Measurements from ENCODE around the gene ZNF580. TPM values are rescaled to one million over a fixed set of nuclear protein-coding genes. Genes with fewer than 3 reads are reported as not detected.
A peak's percentile ranks its signal among the peaks of the same experiment; 100 is the strongest.

ZNF580 gene
- total and polyA plus RNA-seq, 2 of the 8 experiments (the other 6 are each of a cell fraction or from before 2014, with no cell fraction given) = 12.0 to 24.6 TPM

DNA sequence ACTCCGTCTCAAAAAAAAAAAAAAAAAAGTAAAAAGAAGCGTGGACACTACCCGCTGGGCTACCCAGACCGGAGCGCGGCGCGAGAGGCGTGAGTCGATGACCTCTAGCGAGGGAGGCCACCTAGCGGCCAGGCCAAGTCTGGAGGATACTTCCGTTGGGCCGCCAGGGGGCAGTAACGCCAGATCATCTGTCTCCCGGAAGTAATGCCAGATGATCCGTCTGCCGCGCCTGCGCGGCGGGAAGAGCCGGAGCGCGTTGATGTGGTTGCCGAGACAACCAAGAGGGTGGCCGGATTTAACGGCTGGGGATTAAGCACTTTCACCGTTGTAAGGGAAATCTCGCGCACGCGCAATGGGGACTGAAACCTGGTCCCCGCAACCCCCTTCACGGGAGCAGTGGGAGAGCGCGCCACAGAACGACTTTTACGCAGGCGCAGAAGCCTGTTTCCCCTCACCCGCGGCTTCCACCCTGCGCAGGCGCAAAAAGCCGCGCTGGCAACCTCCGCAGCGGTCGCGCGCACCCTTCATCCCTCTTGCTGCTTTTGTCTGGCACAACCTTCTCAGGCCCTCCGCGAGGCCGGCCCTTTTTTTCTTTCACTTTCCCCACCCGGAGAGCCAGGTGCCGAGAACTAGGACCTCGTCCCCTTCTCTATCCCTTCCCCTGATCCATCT lies 13.0 kb downstream of the ZNF580 start (continued):
- peak; percentile 100 for TF ChIP-seq CTCF (IDR thresholded peaks at IDR 0.05; ENCODE audit: control extremely low read depth in 1 of 3, insufficient read depth in 1 of 3, low read depth in 1 of 3, low read length in 3 of 3)
- no peak for TF ChIP-seq TEAD4 (IDR thresholded peaks at IDR 0.05; ENCODE audit: low read depth, low read length)
- TF ChIP-seq, protein P1, sequence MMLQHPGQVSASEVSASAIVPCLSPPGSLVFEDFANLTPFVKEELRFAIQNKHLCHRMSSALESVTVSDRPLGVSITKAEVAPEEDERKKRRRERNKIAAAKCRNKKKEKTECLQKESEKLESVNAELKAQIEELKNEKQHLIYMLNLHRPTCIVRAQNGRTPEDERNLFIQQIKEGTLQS (IDR thresholded peaks at IDR 0.05; ENCODE audit: insufficient read depth, low read depth, low read length) = peak; percentile 87
- peak in 1 of 2 experiments; percentile 53; a peak in 2 of 3 replicates for TF ChIP-seq POLR2A (IDR thresholded peaks at IDR 0.05; ENCODE audit: control extremely low read depth in 1 of 2, low read depth in 2 of 2, low read length in 2 of 2)
- no peak; the same call in 1 of the 2 replicates for TF ChIP-seq TAF1 (IDR thresholded peaks at IDR 0.05; ENCODE audit: low read depth, low read length)
- TF ChIP-seq FOSL1 (IDR thresholded peaks at IDR 0.05; ENCODE audit: insufficient read depth, low read depth, low read length) = no peak
- peak; percentile 46 to 47 for TF ChIP-seq RAD21 (IDR thresholded peaks at IDR 0.05 in 1 of 2, conservative IDR thresholded peaks at IDR 0.05 in 1 of 2; ENCODE audit: low read depth in 2 of 2, low read length in 2 of 2)
- peak; percentile 72; the same call in 1 of the 2 replicates for TF ChIP-seq SP4 (IDR thresholded peaks at IDR 0.05; ENCODE audit: low read length)
- TF ChIP-seq GABPA (IDR thresholded peaks at IDR 0.05; ENCODE audit: borderline replicate concordance, insufficient read depth, low read length) = peak; percentile 79; the same call in 1 of the 2 replicates
- 0 out of 2 replicates have a peak, but pooled peaks have one; percentile 36 for TF ChIP-seq SP1 (IDR thresholded peaks at IDR 0.05; ENCODE audit: low read depth, low read length)
- TF ChIP-seq HDAC2 (IDR thresholded peaks at IDR 0.05; ENCODE audit: borderline replicate concordance in 1 of 2, low read depth in 2 of 2, low read length in 2 of 2) = peak in 1 of 2 experiments; percentile 35; a peak in 1 of 4 replicates
- peak; percentile 69 for TF ChIP-seq JUND (IDR thresholded peaks at IDR 0.05; ENCODE audit: low read length)
- TF ChIP-seq, protein P2, sequence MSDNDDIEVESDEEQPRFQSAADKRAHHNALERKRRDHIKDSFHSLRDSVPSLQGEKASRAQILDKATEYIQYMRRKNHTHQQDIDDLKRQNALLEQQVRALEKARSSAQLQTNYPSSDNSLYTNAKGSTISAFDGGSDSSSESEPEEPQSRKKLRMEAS (IDR thresholded peaks at IDR 0.05) = peak; percentile 31; the same call in 1 of the 2 replicates
- peak; percentile 15 for TF ChIP-seq KDM4A (IDR thresholded peaks at IDR 0.05; ENCODE audit: low read depth, low read length, severe bottlenecking)

Data from H1 (cell line).